ENCODE data around the gene FTSJ3.

FTSJ3 gene

DNA sequence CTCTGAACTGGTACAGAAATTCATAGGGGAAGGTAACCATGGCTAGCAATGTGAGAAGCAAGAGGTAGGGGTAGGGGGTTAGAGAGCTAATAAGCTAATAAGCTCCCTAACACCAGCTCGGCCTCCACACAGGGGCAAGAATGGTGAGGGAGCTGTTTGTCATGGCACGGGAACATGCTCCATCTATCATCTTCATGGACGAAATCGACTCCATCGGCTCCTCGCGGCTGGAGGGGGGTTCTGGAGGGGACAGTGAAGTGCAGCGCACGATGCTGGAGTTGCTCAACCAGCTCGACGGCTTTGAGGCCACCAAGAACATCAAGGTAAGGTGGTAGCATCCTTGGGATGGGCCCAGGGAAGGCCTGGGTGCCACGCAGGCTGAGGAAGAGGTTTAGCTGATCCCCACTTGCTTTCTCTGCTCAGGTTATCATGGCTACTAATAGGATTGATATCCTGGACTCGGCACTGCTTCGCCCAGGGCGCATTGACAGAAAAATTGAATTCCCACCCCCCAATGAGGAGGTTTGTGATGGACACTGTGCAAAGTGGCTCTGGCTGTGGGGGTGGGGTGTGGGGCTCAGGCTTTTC lies 3.5 kb upstream of the FTSJ3 start:
- H3K27ac ChIP-seq: no peak overlapping the region
- TF ChIP-seq, protein P1, sequence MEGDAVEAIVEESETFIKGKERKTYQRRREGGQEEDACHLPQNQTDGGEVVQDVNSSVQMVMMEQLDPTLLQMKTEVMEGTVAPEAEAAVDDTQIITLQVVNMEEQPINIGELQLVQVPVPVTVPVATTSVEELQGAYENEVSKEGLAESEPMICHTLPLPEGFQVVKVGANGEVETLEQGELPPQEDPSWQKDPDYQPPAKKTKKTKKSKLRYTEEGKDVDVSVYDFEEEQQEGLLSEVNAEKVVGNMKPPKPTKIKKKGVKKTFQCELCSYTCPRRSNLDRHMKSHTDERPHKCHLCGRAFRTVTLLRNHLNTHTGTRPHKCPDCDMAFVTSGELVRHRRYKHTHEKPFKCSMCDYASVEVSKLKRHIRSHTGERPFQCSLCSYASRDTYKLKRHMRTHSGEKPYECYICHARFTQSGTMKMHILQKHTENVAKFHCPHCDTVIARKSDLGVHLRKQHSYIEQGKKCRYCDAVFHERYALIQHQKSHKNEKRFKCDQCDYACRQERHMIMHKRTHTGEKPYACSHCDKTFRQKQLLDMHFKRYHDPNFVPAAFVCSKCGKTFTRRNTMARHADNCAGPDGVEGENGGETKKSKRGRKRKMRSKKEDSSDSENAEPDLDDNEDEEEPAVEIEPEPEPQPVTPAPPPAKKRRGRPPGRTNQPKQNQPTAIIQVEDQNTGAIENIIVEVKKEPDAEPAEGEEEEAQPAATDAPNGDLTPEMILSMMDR (conservative IDR thresholded peaks at IDR 0.05): no peak
- no peak for TF ChIP-seq ZFX (IDR thresholded peaks at IDR 0.05)

DNA sequence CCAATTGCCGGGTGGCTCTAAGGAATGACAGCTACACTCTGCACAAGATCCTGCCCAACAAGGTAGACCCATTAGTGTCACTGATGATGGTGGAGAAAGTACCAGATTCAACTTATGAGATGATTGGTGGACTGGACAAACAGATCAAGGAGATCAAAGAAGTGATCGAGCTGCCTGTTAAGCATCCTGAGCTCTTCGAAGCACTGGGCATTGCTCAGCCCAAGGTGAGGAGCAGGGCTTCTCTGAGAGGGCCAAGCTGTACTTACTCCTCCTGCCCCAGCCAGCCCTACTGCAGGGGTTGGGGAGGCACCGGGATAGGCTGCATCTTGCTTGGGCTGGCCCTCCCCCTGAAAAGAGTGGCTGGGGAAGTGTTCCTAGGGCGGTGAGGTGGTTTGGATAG lies 2.8 kb upstream of the FTSJ3 start:
- H3K27ac ChIP-seq: no peak overlapping the region
- no peak for TF ChIP-seq ZFX (IDR thresholded peaks at IDR 0.05)
- TF ChIP-seq, protein P1 (conservative IDR thresholded peaks at IDR 0.05): no peak

DNA sequence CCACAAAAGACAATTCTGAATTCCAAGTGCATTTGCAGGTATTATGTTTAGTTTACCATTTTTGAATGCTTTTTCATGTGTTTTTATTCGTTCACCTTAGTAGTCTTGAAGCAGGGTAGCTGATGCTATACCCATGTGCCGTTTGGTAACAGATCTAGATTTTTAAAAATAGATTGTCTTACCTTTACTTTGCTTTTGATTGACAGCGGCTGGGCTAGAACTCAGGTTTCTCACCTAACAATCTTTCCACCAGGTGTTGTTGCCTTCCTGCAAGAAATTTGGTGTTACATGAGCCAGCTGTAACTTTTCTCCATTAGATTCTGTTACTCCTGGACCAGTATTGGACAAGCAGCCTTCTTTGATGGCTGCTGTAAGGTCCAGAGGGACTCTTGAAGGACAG lies 1.5 kb upstream of the FTSJ3 start:
- no peak overlapping the region for H3K27ac ChIP-seq

DNA sequence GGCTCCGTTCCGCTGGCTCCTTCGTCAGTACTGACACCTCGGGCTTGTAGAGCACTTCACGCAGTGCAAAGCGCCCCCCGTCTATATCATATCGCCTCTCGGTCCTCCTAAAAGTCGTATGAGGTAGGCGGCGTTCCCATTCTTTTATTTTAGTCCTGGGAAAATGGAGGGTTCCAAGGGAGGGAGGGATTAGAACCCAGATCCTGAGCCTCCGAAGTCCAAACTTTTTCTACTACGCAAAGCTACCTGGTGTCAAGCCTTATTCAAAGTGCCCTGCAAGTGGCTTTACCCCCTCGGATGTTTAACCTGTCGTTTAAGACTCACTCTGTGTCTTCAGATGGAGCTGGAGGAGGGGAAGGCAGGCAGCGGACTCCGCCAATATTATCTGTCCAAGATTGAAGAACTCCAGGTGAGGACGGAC lies 348 bp upstream of the FTSJ3 start:
- H3K27ac ChIP-seq: peak overlapping the region; percentile 98
- no peak for TF ChIP-seq ZFX (IDR thresholded peaks at IDR 0.05)
- TF ChIP-seq, protein P1 (conservative IDR thresholded peaks at IDR 0.05): peak; percentile 46

More for the DNA sequence above, 1.5 kb upstream of the FTSJ3 start:
- TF ChIP-seq, protein P1 (conservative IDR thresholded peaks at IDR 0.05): no peak
- no peak for TF ChIP-seq ZFX (IDR thresholded peaks at IDR 0.05)

DNA sequence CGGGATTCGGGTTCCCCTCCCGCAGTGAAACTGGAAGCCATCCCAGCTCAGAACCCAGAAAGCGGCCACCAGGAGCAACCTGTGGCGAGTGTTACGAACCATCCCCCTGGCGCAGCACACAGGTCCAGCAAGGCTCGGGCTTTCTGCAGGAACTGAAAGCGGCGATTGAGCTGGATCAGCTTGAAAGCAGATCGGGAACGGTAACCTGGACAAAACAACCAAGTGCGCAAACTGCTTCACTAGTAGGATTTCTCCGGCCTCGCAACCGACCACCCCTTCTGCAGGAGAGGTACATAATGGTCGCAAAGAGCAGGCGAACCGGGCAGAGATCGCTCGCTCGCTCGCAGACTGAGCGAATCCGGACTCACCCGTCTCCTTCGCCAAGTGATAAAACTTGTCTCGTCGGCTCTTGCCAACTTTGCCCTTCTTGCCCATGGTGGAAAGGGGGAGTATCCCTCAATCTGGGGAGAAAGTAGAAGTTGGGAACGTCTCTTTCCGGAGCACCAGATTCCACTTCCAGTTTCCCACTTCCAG lies 928 bp downstream of the FTSJ3 start:
- peak overlapping the region; percentile 98 for H3K27ac ChIP-seq
- TF ChIP-seq, protein P1 (conservative IDR thresholded peaks at IDR 0.05): no peak
- TF ChIP-seq ZFX (IDR thresholded peaks at IDR 0.05): no peak

DNA sequence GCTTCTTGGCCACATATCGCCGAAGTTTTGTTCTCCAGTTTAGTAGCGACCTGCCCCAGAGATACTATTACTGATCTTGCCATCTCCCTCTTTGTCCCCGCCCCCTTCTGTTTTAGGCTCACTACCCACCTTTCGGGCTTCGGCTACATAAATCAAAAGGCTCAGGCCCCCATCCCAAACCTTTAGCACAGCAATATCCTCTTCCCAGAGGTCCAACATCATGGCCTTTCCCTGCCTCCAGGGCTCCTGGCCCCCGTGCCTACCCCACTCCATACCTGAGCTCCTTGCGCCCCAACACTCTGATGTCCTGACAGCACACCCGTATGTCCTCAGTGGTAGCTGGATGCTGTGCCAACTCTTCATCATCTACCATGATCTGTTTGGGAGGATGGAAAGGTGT lies 3.1 kb downstream of the FTSJ3 start:
- no peak overlapping the region for H3K27ac ChIP-seq
- no peak for TF ChIP-seq ZFX (IDR thresholded peaks at IDR 0.05)
- TF ChIP-seq, protein P1 (conservative IDR thresholded peaks at IDR 0.05): no peak

DNA sequence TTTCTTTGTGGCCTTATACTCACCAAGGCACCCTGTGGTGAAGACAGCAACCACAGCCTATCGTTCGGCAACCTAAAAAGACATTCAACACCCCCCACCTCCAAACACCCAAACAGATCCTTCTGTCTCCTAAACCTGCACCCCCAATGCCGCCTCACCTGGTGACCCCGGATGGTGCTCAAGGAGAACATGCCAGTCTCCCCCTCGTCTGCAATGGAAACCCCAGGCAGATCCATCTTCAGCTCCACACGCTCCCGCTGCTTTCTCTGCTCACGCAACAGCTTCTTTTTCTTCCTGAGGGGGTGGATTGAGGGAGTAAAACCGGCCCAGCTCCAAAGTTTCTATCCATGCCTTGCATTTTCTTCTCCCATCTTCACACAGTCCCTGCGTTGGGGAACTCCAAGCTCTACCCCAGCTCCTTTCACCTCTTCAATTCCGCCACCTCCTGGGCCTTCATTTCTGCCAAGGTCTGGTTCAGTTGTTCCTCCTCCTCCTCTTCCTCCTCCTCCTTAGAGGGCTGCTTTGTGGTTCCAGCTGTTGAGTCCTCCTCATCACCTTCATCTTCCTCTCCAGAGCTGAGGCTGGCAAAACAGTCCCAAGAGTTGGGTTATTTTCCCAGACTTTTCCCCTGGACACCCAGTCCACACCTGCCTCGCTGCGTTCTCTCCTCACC lies 3.7 kb downstream of the FTSJ3 start:
- no peak for TF ChIP-seq ZFX (IDR thresholded peaks at IDR 0.05)
- TF ChIP-seq, protein P1 (conservative IDR thresholded peaks at IDR 0.05): no peak
- no peak overlapping the region for H3K27ac ChIP-seq

Measured in C4-2B (cell line).